ENCODE measurements around the gene NRG4.

GRCh38 chr15:76024021-76024768, 12.0 kb upstream of the NRG4 start:
- TF ChIP-seq, protein P1, sequence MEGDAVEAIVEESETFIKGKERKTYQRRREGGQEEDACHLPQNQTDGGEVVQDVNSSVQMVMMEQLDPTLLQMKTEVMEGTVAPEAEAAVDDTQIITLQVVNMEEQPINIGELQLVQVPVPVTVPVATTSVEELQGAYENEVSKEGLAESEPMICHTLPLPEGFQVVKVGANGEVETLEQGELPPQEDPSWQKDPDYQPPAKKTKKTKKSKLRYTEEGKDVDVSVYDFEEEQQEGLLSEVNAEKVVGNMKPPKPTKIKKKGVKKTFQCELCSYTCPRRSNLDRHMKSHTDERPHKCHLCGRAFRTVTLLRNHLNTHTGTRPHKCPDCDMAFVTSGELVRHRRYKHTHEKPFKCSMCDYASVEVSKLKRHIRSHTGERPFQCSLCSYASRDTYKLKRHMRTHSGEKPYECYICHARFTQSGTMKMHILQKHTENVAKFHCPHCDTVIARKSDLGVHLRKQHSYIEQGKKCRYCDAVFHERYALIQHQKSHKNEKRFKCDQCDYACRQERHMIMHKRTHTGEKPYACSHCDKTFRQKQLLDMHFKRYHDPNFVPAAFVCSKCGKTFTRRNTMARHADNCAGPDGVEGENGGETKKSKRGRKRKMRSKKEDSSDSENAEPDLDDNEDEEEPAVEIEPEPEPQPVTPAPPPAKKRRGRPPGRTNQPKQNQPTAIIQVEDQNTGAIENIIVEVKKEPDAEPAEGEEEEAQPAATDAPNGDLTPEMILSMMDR (IDR thresholded peaks at IDR 0.05; ENCODE audit: low read length) = no peak
- no peak for TF ChIP-seq EZH2 (IDR thresholded peaks at IDR 0.05; ENCODE audit: borderline replicate concordance, low read length)

Data from OCI-LY1 (cell line).